Measurements from ENCODE around the gene ZNF680. TPM values are rescaled to one million over a fixed set of nuclear protein-coding genes. Genes with fewer than 3 reads are reported as not detected.

ZNF680 gene
- total RNA-seq, 1 donor from 2014 or later: 19.0 TPM

- no peak for DNase-seq (ENCODE audit: low spot score in 2 of 2, unreplicated experiment in 2 of 2)
- no peak for TF ChIP-seq CTCF (IDR thresholded peaks at IDR 0.05; ENCODE audit: unreplicated experiment)
- H3K36me3 Mint-ChIP-seq: peaks cover 32% of the 10 kb centered on the region
- peaks cover 57% of the 10 kb centered on the region for H3K9me3 Mint-ChIP-seq
- no peak overlapping the region for H3K27ac Mint-ChIP-seq
- no peak overlapping the region for H3K4me3 Mint-ChIP-seq
- no peaks in the 10 kb centered on the region for H3K4me1 Mint-ChIP-seq
- no peaks in the 10 kb centered on the region for H3K27me3 Mint-ChIP-seq (ENCODE audit: low read depth)
Measured at GRCh38 chr7:64504581-64505120, 58.2 kb downstream of the ZNF680 start.

GRCh38 chr7:64498270-64498669, 64.6 kb downstream of the ZNF680 start:
- DNase-seq (ENCODE audit: low spot score in 2 of 2, unreplicated experiment in 2 of 2): no peak
- H3K27me3 Mint-ChIP-seq (ENCODE audit: low read depth): no peaks in the 10 kb centered on the region
- peaks cover 12% of the 10 kb centered on the region for H3K36me3 Mint-ChIP-seq
- H3K4me1 Mint-ChIP-seq: no peaks in the 10 kb centered on the region
- no peak overlapping the region for H3K27ac Mint-ChIP-seq
- no peak for TF ChIP-seq CTCF (IDR thresholded peaks at IDR 0.05; ENCODE audit: unreplicated experiment)
- H3K4me3 Mint-ChIP-seq: no peak overlapping the region
- peaks cover 49% of the 10 kb centered on the region for H3K9me3 Mint-ChIP-seq

GRCh38 chr7:64494912-64495461, 67.9 kb downstream of the ZNF680 start:
- no peak for TF ChIP-seq CTCF (IDR thresholded peaks at IDR 0.05; ENCODE audit: unreplicated experiment)
- peaks cover 7% of the 10 kb centered on the region for H3K36me3 Mint-ChIP-seq
- no peaks in the 10 kb centered on the region for H3K27me3 Mint-ChIP-seq (ENCODE audit: low read depth)
- H3K9me3 Mint-ChIP-seq: peaks cover 37% of the 10 kb centered on the region
- no peak for DNase-seq (ENCODE audit: low spot score in 2 of 2, unreplicated experiment in 2 of 2)
- H3K4me1 Mint-ChIP-seq: no peaks in the 10 kb centered on the region
- no peak overlapping the region for H3K4me3 Mint-ChIP-seq
- no peak overlapping the region for H3K27ac Mint-ChIP-seq

- H3K9me3 Mint-ChIP-seq: peaks cover 77% of the 10 kb centered on the region
- H3K4me1 Mint-ChIP-seq: no peaks in the 10 kb centered on the region
- H3K27me3 Mint-ChIP-seq (ENCODE audit: low read depth): no peaks in the 10 kb centered on the region
- H3K27ac Mint-ChIP-seq: no peak overlapping the region
- H3K4me3 Mint-ChIP-seq: no peak overlapping the region
- no peak for TF ChIP-seq CTCF (IDR thresholded peaks at IDR 0.05; ENCODE audit: unreplicated experiment)
- no peaks in the 10 kb centered on the region for H3K36me3 Mint-ChIP-seq
- no peak for DNase-seq (ENCODE audit: low spot score in 2 of 2, unreplicated experiment in 2 of 2)
Measured at GRCh38 chr7:64485623-64486022, 77.2 kb downstream of the ZNF680 start.

Other genes starting within 250 kb of the ZNF680 start
- gene ZNF736, start 249.1 kb downstream of the ZNF680 start, total RNA-seq: not detected in 3 replicates
- 9.9 to 11.7 TPM (median 10.3 TPM) in 3 replicates for gene ZNF107, start 103.1 kb upstream of the ZNF680 start, total RNA-seq
- gene ZNF138, start 231.4 kb upstream of the ZNF680 start, total RNA-seq: 16.1 to 17.4 TPM (median 17.1 TPM) in 3 replicates

All from mesothelial cell of epicardium (in vitro differentiated cells).